NCI-H446 treated with DMSO at 0.1 percent for 48 hours (cell line): ENCODE results near the gene ZBTB12.
"Not testable (repeated sequence)": the region's sequence is repeated elsewhere in the genome, so short reads cannot be mapped to it uniquely, and the experiment has no call there.

Source experiments
- DNase-seq: peaks from one replicate; lab custom pipeline; 2025; lab: John Stamatoyannopoulos, UW

ZBTB12 gene, protein sequence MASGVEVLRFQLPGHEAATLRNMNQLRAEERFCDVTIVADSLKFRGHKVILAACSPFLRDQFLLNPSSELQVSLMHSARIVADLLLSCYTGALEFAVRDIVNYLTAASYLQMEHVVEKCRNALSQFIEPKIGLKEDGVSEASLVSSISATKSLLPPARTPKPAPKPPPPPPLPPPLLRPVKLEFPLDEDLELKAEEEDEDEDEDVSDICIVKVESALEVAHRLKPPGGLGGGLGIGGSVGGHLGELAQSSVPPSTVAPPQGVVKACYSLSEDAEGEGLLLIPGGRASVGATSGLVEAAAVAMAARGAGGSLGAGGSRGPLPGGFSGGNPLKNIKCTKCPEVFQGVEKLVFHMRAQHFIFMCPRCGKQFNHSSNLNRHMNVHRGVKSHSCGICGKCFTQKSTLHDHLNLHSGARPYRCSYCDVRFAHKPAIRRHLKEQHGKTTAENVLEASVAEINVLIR

GRCh38 chr6:31901953-31902643 is at the start of gene ZBTB12:
TSS of gene ZBTB12 (minus strand) at chr6:31902086. CDS start at chr6:31901305, 781 bp downstream.
- DNase-seq: peak; percentile 81

GRCh38 chr6:31949926-31950548 is 48.2 kb upstream of the ZBTB12 start:
- DNase-seq: no peak

- no peak for DNase-seq
Measured at GRCh38 chr6:31948753-31949413, 47.0 kb upstream of the ZBTB12 start.

DNA sequence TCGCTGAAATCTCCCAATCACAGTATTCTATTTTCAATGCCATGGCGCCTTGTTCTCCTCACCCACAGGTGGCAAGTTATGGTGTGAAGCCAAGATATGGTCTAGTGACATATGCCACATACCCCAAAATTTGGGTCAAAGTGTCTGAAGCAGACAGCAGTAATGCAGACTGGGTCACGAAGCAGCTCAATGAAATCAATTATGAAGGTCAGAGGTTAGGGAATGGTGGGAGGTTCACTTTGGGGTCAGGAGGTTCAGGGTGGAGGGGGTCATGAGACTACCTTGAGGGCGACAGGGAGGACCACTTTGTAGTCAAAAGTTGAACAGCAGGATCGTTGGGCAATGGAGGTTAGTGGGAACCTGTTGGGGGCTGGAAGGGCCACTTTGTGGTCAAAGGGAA is 46.4 kb upstream of the ZBTB12 start:
- DNase-seq: no peak

GRCh38 chr6:31947864-31948263 is 46.0 kb upstream of the ZBTB12 start:
- no peak for DNase-seq

DNA sequence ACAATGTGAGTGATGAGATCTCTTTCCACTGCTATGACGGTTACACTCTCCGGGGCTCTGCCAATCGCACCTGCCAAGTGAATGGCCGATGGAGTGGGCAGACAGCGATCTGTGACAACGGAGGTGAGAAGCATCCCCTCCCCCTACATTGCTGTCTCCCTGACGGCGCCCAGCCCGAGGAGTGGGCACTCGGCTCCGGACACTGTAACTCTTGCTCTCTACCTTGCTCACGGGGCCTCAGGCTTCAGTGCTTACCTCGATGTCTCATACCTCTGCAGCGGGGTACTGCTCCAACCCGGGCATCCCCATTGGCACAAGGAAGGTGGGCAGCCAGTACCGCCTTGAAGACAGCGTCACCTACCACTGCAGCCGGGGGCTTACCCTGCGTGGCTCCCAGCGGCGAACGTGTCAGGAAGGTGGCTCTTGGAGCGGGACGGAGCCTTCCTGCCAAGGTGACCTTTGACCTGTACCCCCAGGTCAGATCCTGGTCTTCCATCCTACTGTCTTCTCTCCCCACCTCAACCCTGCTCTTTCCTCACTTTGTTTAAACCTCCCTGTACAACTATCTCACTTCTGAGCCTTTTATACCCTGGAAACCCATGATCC is 45.3 kb upstream of the ZBTB12 start:
- no peak for DNase-seq

DNA sequence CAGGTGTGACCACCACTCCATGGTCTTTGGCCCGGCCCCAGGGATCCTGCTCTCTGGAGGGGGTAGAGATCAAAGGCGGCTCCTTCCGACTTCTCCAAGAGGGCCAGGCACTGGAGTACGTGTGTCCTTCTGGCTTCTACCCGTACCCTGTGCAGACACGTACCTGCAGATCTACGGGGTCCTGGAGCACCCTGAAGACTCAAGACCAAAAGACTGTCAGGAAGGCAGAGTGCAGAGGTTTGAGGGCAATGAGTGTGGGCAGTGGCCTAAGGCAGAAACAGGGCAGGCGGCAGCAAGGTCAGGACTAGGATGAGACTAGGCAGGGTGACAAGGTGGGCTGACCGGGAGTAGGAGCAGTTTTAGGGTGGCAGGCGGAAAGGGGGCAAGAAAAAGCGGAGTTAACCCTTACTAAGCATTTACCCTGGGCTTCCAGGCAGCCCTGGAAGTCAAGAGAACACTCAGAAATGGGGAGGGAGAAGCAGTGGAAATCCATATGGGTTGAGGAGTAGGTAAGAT is 44.5 kb upstream of the ZBTB12 start:
- no peak for DNase-seq

DNA sequence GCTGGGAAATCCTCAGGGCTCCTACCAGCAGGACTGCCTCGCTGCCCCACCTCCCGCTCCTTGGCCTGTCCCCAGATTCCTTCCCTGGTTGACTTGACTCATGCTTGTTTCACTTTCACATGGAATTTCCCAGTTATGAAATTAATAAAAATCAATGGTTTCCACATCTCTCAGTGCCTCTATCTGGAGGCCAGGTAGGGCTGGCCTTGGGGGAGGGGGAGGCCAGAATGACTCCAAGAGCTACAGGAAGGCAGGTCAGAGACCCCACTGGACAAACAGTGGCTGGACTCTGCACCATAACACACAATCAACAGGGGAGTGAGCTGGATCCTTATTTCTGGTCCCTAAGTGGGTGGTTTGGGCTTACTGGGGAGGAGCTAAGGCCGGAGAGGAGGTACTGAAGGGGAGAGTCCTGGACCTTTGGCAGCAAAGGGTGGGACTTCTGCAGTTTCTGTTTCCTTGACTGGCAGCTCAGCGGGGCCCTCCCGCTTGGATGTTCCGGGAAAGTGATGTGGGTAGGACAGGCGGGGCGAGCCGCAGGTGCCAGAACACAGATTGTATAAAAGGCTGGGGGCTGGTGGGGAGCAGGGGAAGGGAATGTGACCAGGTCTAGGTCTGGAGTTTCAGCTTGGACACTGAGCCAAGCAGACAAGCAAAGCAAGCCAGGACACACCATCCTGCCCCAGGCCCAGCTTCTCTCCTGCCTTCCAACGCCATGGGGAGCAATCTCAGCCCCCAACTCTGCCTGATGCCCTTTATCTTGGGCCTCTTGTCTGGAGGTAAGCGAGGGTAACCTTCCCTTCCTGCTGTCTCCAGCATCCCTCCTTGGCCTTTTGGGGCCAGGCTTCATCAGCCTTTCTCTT is 43.9 kb upstream of the ZBTB12 start, which contains the start of gene CFB:
CFB (plus strand) TSS at position 589 of the 863 bp plus-strand sequence; CDS start at position 716, 127 bp downstream.
- DNase-seq: no peak

- DNase-seq: no peak
Measured at GRCh38 chr6:31945154-31945506, 43.2 kb upstream of the ZBTB12 start.

GRCh38 chr6:31943742-31944141 is 41.9 kb upstream of the ZBTB12 start:
- no peak for DNase-seq

- no peak for DNase-seq
Measured at GRCh38 chr6:31940256-31940664, 38.4 kb upstream of the ZBTB12 start.

DNA sequence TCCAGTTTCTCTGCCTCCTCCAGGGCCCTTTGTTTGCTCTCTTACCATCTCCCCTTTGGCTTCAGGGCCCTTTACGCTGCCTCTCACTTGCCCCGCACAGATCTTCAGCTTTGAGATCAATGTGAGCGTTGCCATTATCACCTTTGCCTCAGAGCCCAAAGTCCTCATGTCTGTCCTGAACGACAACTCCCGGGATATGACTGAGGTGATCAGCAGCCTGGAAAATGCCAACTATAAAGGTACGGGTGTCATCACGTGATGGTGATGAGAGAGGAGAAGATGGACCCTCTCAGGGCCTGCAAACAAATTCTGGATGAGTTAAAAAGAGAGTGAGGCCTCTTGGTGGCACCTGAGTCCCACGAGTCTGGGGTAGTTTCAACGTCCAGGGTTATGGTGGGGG is 33.9 kb upstream of the ZBTB12 start:
- no peak for DNase-seq

DNA sequence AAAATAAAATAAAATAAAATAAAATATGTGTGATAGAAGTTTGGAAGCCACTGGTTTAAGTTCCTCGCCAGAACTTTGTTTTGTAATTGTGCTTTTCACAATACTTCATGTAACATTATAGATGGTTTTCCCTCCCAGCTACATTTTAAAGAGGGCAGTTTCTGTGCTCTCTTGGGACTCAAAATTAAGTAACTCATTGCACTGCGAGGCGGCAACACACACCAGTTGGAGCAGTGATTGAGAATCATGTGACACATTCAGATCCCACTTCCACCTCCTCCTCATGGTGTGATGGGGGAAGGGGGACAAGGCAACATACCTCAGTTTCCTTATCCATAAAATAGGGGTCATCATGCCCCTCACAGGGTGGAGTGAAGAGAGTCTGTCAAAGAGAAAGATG is 33.1 kb upstream of the ZBTB12 start:
- DNase-seq: no peak

DNA sequence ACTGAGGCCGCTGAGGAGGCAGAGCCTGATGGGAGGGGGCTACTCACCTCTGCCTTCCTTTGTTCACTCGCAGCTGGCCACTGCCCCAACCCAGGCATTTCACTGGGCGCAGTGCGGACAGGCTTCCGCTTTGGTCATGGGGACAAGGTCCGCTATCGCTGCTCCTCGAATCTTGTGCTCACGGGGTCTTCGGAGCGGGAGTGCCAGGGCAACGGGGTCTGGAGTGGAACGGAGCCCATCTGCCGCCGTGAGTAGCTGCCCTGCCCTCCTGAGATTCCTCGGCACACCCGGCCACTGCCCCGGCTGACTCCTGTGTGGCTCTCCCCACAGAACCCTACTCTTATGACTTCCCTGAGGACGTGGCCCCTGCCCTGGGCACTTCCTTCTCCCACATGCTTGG is 31.7 kb upstream of the ZBTB12 start:
- no peak for DNase-seq

- DNase-seq: not testable (repeated sequence)
Measured at GRCh38 chr6:31932137-31932536, 30.3 kb upstream of the ZBTB12 start.

GRCh38 chr6:31930962-31931361 is 29.1 kb upstream of the ZBTB12 start:
- DNase-seq: no peak

DNA sequence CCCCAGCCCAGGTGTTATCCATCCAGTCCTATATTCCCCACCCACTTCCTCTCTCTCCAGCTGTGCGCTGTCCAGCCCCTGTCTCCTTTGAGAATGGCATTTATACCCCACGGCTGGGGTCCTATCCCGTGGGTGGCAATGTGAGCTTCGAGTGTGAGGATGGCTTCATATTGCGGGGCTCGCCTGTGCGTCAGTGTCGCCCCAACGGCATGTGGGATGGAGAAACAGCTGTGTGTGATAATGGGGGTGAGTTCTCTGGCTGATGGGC is 26.7 kb upstream of the ZBTB12 start:
- no peak for DNase-seq

DNA sequence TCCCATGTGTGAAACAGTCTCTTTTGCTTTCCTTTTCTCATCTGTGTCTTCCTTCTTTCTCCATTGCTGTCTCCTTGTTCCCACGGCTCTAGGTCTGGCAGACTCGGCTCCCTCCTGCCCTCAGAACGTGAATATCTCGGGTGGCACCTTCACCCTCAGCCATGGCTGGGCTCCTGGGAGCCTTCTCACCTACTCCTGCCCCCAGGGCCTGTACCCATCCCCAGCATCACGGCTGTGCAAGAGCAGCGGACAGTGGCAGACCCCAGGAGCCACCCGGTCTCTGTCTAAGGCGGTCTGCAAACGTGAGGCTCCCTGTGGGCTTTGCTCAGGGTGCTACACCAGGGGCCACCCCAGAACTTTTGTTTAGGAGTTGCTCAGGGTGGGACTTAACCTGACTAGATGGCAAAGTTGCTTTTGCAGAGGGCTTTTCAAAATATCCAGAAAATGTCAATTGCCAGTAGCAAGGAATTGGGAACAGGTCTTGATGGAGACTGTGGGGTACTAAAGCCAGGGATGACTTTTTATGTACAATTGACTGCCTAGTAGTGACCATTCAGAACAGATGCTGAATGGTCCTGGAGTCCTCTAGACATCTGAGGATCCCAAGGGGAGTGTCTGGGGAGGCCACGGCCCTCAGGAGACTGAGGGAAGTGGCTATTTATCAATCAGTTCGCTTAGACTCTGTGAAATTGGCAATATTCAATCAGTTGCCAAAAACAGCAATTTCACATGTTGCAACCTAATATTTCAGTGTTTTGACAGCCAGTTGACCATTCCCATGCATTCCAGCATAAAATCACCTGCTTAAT is 26.2 kb upstream of the ZBTB12 start:
- no peak for DNase-seq

GRCh38 chr6:31927242-31927862 is 25.5 kb upstream of the ZBTB12 start, which contains the start of gene C2:
TSS of gene C2 (plus strand) at chr6:31927717. CDS start at chr6:31927753, 36 bp downstream.
- no peak for DNase-seq

DNA sequence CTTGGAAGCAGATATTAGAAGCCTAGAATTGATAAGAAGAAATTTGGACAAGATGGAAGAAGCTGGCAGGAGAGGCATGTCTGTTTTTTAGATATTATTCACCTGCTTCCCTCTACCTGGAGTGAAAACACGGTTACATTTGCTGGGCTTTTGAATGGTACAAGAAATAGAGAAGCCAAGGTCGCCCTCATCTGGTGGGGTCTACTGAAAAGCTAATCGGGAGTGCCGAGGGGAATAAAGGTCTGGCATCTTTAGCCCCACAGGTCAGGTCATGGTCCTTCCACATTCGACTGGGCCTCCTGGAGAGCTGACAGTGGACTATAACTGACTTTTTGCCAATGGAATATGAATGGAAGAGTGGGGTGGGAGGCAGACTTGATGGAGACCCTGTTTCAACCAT is 21.1 kb upstream of the ZBTB12 start:
- DNase-seq: no peak
